Measurements from ENCODE around the gene GLRX2.
"Not testable (repeated sequence)": the region's sequence is repeated elsewhere in the genome, so short reads cannot be mapped to it uniquely, and the experiment has no call there.

Gene GLRX2

GRCh38 chr1:193062698-193063463 lies 42.3 kb downstream of the GLRX2 start:
- DNase-seq: no peak

GRCh38 chr1:193060938-193061337 lies 44.3 kb downstream of the GLRX2 start:
- DNase-seq: peak in 1 of 2 donors; percentile 18

GRCh38 chr1:193060406-193060805 lies 44.8 kb downstream of the GLRX2 start:
- no peak for DNase-seq

DNA sequence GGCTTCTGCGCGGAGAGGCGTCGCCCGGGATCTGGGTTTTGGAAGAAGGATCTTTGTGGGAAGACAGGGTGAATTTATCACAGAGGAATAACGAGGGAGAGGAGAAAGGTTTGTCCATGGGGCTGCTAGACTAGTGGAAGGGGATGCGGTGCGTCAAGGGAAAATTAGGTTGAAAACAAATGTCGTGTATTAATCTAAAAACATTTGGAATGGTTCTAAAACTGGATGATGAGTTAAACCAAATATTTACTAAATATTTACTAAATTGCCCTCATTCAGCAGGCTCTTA lies 45.2 kb downstream of the GLRX2 start:
- no peak for DNase-seq

DNA sequence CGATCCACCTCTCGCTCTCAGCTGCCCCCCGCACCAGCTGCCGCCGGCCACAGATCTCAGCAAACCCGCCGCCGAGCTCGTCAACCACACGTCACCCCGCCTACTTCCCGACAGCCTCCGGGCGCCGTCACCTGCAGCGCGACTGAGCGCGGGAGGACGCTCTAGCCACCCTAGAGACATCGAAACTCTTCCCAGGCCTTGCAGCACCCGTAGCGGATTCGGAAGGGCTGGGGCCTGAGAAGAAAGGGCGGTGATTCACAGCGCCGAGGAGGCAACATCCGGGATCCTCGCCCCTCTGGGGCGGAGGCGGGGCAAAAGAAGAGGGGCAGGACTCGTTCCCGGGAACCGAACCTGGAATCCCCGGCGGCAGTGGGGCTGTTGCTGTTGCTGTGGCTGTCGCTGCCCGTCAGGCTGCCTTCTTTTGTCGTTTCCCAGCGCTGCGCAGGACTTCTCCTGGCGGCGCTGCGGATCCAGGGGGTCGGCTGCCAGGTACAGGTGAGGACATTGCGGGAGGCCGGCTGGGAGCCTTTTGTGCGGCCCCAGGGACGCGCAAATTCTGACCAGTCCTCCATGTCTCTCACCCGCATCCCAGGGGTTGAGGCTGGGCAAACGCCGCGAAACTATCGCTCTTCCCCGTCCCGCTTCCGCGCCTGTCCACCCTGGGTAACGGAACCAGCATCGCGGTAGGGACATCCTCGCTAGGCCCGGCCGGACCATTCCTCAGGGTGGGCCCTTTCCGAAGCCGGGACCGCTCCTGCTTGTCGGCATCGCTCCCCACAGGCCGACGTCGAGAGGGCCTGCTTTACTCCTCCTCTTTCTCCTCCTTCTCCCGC lies 45.7 kb downstream of the GLRX2 start, which contains the start of the genes RO60 and UCHL5:
Gene RO60, plus strand, starts transcription at position 331 of the 833 bp plus-strand sequence. CDS start 9,443 bp downstream, outside the sequence.
Gene UCHL5, minus strand, starts transcription at position 79 of the 833 bp plus-strand sequence. CDS start 100 bp downstream, outside the sequence.
- peak; percentile 95 to 97 for DNase-seq

DNA sequence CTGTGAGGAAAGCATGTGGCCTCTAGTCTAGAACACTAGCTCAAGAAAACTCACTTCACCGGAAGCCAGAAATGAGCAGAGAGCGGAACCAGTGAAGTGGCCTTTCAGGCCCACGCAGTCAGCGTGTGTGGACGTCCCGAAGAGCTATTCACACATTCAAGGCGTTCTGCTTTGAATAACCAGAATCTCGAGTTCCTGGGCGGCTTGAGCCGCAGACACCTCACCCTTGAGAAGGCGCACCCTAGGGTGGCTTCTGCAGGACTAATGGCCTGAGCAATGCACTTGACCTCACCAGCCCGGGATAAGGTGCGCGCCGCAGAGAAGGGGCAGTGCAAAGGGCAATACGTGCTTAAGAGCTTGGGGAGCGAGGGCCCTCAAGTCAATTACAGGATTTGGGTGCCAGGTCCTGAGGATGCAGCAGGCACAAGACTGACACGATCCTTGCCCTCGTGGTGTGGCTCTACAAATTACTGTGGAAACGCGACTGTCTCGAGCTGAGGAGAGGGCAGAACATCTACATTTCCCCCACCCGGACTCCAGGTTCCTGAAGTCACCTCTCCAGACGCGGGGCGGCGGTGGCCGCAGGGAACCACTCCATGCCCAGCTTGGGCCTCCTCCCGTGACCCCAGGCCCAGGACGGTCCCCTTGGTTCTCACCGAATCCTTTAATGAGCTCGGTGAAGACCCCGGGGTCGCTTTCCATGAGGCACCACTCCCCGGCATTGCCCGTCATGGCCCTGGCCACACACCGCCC lies 46.5 kb downstream of the GLRX2 start:
- peak; percentile 50 to 68 for DNase-seq

DNA sequence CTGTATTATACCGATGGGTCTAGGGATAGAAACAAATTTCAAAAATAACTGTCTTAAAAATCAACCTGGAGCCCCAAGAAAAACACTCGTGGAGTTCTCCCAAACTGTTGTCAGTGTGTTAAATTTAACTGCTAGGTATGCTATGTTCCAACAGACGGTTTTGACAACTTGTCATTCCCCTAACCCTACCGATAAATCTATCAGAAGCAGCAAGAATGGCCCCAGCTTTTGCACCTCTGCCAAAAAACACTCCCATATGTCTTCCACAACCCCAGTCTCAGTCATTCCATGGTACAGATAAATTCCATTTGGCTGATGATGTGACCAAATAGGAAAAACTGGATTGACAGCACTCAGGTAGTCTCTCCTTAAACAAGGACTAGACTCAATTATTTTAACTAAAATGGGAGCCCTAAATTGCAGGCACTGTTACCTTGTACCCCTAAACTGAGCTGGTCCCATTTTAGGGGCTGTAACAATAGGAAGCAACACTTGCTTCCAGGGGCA lies 51.0 kb downstream of the GLRX2 start:
- DNase-seq: no peak

GRCh38 chr1:193048913-193049312 lies 56.3 kb downstream of the GLRX2 start:
- DNase-seq: not testable (repeated sequence)
